ENCODE results near the gene CRLF1. TPM values are rescaled to one million over a fixed set of nuclear protein-coding genes. Genes with fewer than 3 reads are reported as not detected.

CRLF1 gene
- total RNA-seq, 4 donors from 2014 or later = 10.9 to 67.4 (median 42.7) TPM

DNA sequence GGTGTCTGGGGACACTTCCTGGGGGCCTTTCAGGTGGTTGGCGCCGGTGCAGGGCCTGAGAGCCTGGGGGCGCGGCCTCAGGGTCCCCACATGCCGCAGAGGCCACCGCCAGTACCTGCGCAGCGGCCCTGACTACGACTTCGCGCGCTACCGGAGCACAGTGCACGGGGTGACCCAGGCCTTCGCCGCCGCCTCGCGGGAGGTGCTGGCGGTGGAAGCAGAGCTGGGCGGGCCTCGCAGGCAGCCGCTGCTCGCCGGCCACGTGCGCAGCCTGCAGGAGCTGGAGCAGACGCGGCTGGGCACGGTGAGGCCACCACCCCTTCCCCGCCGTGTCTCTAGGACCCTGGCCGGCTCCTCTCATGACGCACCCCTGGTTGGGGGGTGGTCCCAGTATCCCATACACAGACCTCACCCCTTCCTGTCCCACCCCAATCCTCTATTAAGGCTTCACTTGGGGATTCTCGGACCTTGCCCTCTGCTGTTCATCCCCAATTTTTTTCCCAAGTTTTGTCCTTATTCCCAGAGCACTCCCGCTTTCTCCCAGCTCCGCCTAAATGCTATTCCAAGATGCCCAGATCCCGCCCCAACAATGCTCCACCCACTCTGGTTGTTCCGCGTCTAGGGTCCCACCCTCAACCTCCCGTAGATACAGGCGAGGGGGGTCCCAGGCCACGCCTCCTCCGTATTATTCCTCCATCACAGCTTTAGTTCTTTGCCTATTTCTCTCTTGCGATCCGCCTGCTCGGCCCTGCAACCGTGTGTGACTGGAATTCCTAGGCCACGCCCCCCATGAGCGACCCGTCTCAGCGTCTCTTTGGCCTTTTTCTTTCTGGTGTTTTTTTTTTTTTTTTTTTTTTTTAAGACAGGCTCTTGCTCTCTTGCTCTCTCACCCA lies 17.0 kb downstream of the CRLF1 start:
- Histone ChIP-seq H3K4me3 (peak overlapping the region; percentile 77 to 91), H3K9me3 (no peaks in the 10 kb centered on the region), H3K4me1 (peaks cover 0 to 50% (median 19%) of the 10 kb centered on the region in 3 donors), H3K27me3 (no peaks in the 10 kb centered on the region), H3K36me3 (peaks cover 0 to 16% of the 10 kb centered on the region in 2 donors), H3K27ac (peak overlapping the region; percentile 41 to 88 (median 84))
- no peak for TF ChIP-seq EP300 (IDR thresholded peaks at IDR 0.05)
- no peak for TF ChIP-seq POLR2A (IDR thresholded peaks at IDR 0.05)
- TF ChIP-seq, protein P1, sequence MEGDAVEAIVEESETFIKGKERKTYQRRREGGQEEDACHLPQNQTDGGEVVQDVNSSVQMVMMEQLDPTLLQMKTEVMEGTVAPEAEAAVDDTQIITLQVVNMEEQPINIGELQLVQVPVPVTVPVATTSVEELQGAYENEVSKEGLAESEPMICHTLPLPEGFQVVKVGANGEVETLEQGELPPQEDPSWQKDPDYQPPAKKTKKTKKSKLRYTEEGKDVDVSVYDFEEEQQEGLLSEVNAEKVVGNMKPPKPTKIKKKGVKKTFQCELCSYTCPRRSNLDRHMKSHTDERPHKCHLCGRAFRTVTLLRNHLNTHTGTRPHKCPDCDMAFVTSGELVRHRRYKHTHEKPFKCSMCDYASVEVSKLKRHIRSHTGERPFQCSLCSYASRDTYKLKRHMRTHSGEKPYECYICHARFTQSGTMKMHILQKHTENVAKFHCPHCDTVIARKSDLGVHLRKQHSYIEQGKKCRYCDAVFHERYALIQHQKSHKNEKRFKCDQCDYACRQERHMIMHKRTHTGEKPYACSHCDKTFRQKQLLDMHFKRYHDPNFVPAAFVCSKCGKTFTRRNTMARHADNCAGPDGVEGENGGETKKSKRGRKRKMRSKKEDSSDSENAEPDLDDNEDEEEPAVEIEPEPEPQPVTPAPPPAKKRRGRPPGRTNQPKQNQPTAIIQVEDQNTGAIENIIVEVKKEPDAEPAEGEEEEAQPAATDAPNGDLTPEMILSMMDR (IDR thresholded peaks at IDR 0.05) = peak in 3 of 4 experiments; percentile 33 to 59 (median 43)
- no peak for TF ChIP-seq POLR2AphosphoS5 (IDR thresholded peaks at IDR 0.05)
- peak; percentile 58 for ATAC-seq
- WGBS, 2 donors (ENCODE audit: low coverage in 1 of 2) = 16 to 27% methylated on average over 17 to 27 of the region's 52 CpGs

DNA sequence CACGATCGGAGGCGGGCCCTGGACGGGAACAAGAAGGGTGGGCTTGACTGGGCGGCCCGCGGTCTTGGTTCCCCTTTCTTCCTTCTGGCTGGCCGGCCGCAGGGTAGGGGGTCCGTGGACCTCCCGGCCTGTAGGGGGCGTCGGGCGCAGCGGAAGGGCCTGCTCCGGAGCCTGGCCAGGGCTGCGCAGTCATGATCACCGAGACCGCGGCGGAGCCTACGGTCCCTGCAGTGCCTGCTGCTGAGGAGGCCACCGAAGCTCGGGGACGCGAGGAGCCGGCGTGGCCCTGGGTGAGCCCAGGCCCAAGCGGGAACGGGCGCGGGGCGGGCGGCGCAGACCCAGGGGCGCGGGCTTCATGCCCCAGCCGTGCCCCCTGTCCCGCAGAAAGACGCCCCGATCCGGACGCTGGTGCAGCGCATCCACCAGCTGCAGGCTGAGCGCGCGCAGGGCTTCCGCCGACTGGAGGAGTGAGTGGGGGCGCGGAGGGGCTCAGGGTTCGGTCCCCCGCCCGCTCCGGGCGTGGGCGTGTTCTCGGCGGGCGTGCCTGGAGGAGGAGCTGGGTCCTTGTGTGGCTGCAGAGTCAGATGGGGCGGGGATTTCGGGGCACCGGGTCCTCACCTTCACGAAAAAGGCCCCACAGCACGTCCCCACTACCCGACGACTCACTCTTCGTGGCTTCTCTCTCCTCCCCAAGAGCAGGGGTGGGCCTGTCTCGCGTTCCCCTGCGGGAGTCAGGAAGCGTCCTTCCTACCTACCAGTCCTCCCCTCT lies 17.8 kb downstream of the CRLF1 start, which contains the start of gene REX1BD:
Gene REX1BD (plus strand): TSS at position 188 of the 769 bp plus-strand sequence. CDS start 4 bp downstream, at position 192.
- Histone ChIP-seq H3K27ac (peak within 1 kb of the TSS; percentile 41 to 88 (median 84)), H3K4me3 (peak within 1 kb of the TSS; percentile 77 to 91), H3K9me3 (no peaks in the 10 kb centered on the region), H3K27me3 (no peaks in the 10 kb centered on the region), H3K4me1 (peaks cover 0 to 42% (median 13%) of the 10 kb centered on the region in 3 donors), H3K36me3 (peaks cover 0 to 16% of the 10 kb centered on the region in 2 donors)
- TF ChIP-seq, protein P1 (IDR thresholded peaks at IDR 0.05) = peak; percentile 80 to 93 (median 88)
- peak; percentile 28 to 55 for TF ChIP-seq POLR2A (IDR thresholded peaks at IDR 0.05)
- no peak for TF ChIP-seq EP300 (IDR thresholded peaks at IDR 0.05)
- peak; percentile 26 for TF ChIP-seq POLR2AphosphoS5 (IDR thresholded peaks at IDR 0.05)
- peak; percentile 90 for ATAC-seq
- 0% methylated on average over 4 of the region's 72 CpGs; no CpG with 5 or more reads in 1 of the 2 donors for WGBS, 2 donors (ENCODE audit: low coverage in 1 of 2)

DNA sequence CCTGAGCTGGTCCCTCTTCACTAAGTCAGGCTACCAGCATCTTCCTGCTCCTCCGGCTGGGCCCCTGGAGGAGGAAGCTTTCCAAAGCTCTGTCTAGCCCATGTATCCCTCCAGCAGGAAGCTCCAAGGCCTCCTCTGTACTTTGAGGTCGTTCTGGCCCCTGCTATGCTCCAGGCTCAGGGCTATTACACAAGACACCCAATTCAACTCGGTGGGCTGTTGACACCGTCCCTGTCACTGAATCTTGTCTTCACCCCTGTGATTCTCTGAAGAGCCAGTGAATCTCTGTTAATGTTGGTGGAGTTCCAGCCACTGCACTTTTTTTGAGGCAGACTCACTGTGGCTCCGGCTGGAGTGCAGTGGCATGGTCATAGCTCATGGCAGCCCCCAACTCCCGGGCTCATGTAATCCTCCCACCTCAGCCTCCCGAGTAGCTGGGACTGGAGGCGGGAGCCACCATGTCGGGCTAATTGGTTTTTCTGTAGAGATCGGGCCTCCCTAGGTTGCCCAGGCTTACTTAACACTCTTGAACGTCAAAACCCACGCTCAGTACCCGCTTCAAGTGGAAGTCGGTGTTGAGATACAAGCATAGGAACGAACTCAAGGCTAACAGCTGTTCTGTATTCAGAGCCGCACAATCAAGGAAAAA lies 18.5 kb downstream of the CRLF1 start:
- ATAC-seq = peak; percentile 5
- H3K27ac ChIP-seq = peak overlapping the region; percentile 41 to 88 (median 84)
- TF ChIP-seq POLR2AphosphoS5 (IDR thresholded peaks at IDR 0.05) (no peak), POLR2A (IDR thresholded peaks at IDR 0.05) (no peak), EP300 (IDR thresholded peaks at IDR 0.05) (no peak)
- TF ChIP-seq, protein P1 (IDR thresholded peaks at IDR 0.05) = no peak
- no peaks in the 10 kb centered on the region for H3K27me3 ChIP-seq
- H3K4me3 ChIP-seq = peak overlapping the region; percentile 77 to 91
- no peaks in the 10 kb centered on the region for H3K9me3 ChIP-seq
- peaks cover 0 to 36% (median 12%) of the 10 kb centered on the region in 3 donors for H3K4me1 ChIP-seq
- WGBS, 2 donors (ENCODE audit: low coverage in 1 of 2) = 17 to 55% methylated on average over 1 to 3 of the region's 16 CpGs
- peaks cover 0 to 16% of the 10 kb centered on the region in 2 donors for H3K36me3 ChIP-seq

DNA sequence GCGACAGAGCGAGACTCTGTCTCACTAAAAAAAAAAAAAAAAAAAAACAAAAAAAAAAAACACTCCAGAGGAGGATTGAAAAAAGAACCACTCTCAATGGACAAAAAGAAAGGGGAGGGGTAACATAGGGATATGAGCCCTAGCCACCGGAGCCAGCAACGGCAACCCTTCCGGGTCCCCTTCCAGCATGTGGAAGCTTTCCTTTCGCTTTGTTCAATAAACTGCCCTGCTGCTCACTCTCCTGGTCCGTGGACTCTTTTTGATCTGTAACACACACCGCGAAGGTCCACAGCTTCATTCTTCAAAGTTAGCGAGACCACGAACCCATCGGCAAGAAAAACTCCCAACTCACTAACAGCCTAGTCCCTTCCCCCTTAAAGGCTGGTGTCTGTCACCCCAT lies 19.0 kb downstream of the CRLF1 start:
- 77 to 88% methylated on average over 5 to 10 of the region's 12 CpGs for WGBS, 2 donors (ENCODE audit: low coverage in 1 of 2)
- peaks cover 0 to 36% (median 12%) of the 10 kb centered on the region in 3 donors for H3K4me1 ChIP-seq
- no peaks in the 10 kb centered on the region for H3K27me3 ChIP-seq
- peak overlapping the region in 3 of 4 donors; percentile 83 to 88 (median 86) for H3K27ac ChIP-seq
- no peak for TF ChIP-seq EP300 (IDR thresholded peaks at IDR 0.05)
- TF ChIP-seq, protein P1 (IDR thresholded peaks at IDR 0.05) = no peak
- no peak for TF ChIP-seq POLR2AphosphoS5 (IDR thresholded peaks at IDR 0.05)
- TF ChIP-seq POLR2A (IDR thresholded peaks at IDR 0.05) = no peak
- ATAC-seq = no peak
- peaks cover 0 to 16% of the 10 kb centered on the region in 2 donors for H3K36me3 ChIP-seq
- no peak overlapping the region for H3K4me3 ChIP-seq
- no peaks in the 10 kb centered on the region for H3K9me3 ChIP-seq

Data from gastroesophageal sphincter (tissue), 4 donors.